ENCODE data around the gene FKRP.

FKRP gene

GRCh38 chr19:46718157-46718933, 27.5 kb upstream of the FKRP start:
- DNase-seq: peak in 1 of 42 donors; percentile 27
- intact Hi-C loops (cut with DNase I): no loop called here

GRCh38 chr19:46718934-46719622, 26.8 kb upstream of the FKRP start:
- peak in 1 of 42 donors; percentile 28 for DNase-seq
- intact Hi-C loops (cut with DNase I): no loop called here

- intact Hi-C loops (cut with DNase I): no loop called here
- peak in 1 of 42 donors; percentile 27 for DNase-seq
These were observed 26.0 kb upstream of the FKRP start for GRCh38 chr19:46719629-46720502.

GRCh38 chr19:46720503-46721239, 25.2 kb upstream of the FKRP start:
- no peak for DNase-seq
- intact Hi-C loops (cut with DNase I): no loop called here

- intact Hi-C loops (cut with DNase I): no loop called here
- DNase-seq: no peak
These were observed 24.4 kb upstream of the FKRP start for GRCh38 chr19:46721269-46722003.

GRCh38 chr19:46722004-46722380, 23.9 kb upstream of the FKRP start:
- intact Hi-C loops (cut with DNase I): no loop called here
- DNase-seq: no peak

GRCh38 chr19:46722421-46723022, 23.3 kb upstream of the FKRP start:
- no peak for DNase-seq
- intact Hi-C loops (cut with DNase I): no loop called here

GRCh38 chr19:46723023-46723461, 22.8 kb upstream of the FKRP start:
- intact Hi-C loops (cut with DNase I): no loop called here
- no peak for DNase-seq

- intact Hi-C loops (cut with DNase I): no loop called here
- peak in 1 of 42 donors; percentile 1 for DNase-seq
These were observed 22.4 kb upstream of the FKRP start for GRCh38 chr19:46723471-46723870.

- intact Hi-C loops (cut with DNase I): no loop called here
- peak in 1 of 42 donors; percentile 2 for DNase-seq
These were observed 21.4 kb upstream of the FKRP start for GRCh38 chr19:46724468-46724867.

GRCh38 chr19:46725036-46725820, 20.6 kb upstream of the FKRP start:
- intact Hi-C loops (cut with DNase I): loop anchor here (5.0 kb wide), 1 partner anchor 113 kb away; no protein-coding TSS in a partner anchor
- DNase-seq: no peak

- DNase-seq: no peak
- intact Hi-C loops (cut with DNase I): loop anchor here (5.0 kb wide), 1 partner anchor 114 kb away; no protein-coding TSS in a partner anchor
These were observed 19.9 kb upstream of the FKRP start for GRCh38 chr19:46725859-46726393.

GRCh38 chr19:46726551-46726950, 19.3 kb upstream of the FKRP start:
- intact Hi-C loops (cut with DNase I): loop anchor here (5.0 kb wide), 1 partner anchor 114 kb away; no protein-coding TSS in a partner anchor
- DNase-seq: no peak

- intact Hi-C loops (cut with DNase I): loop anchor here (5.0 kb wide), 1 partner anchor 115 kb away; no protein-coding TSS in a partner anchor
- peak in 7 of 42 donors; percentile 3 to 63 (median 48) for DNase-seq
These were observed 18.8 kb upstream of the FKRP start for GRCh38 chr19:46726971-46727501.

GRCh38 chr19:46727757-46728156, 18.1 kb upstream of the FKRP start:
- intact Hi-C loops (cut with DNase I): loop anchor here (5.0 kb wide), 1 partner anchor 115 kb away; no protein-coding TSS in a partner anchor
- peak in 1 of 42 donors; percentile 3 for DNase-seq

- DNase-seq: no peak
- intact Hi-C loops (cut with DNase I): loop anchor here (5.0 kb wide), 1 partner anchor 116 kb away; no protein-coding TSS in a partner anchor
These were observed 17.6 kb upstream of the FKRP start for GRCh38 chr19:46728208-46728607.

Measured in head of caudate nucleus (tissue), 42 donors.